Stomach (tissue), 4 donors: ENCODE data around the gene SBF1.

Experiments
- CTCF ChIP-seq, 7 experiments: fragments of 450-650 bp in 4 of 7; fragments of 200-600 bp in 3 of 7; sonication (generic) in 3 of 7; IDR thresholded peaks; one replicate each; pipeline ENCODE4 v1.5.1; 2016 to 2019; ENCODE audit warnings: antibody characterized with exemption in 7 of 7, control low read depth in 2 of 7, mild to moderate bottlenecking in 1 of 7
- POLR2A ChIP-seq, 4 donors: fragments of 450-650 bp; IDR thresholded peaks; one replicate each; pipeline ENCODE4 v1.6.1; 2016; ENCODE audit warnings: antibody characterized with exemption in 4 of 4, control low read depth in 2 of 4, mild to moderate bottlenecking in 1 of 4, moderate library complexity in 1 of 4

- no peak for TF ChIP-seq CTCF (IDR thresholded peaks at IDR 0.05)
- TF ChIP-seq POLR2A (IDR thresholded peaks at IDR 0.05) = no peak
These were observed 57.2 kb downstream of the SBF1 start for GRCh38 chr22:50417411-50418210.
